ENCODE data around the gene RAD9A. TPM values are rescaled to one million over a fixed set of nuclear protein-coding genes. Genes with fewer than 3 reads are reported as not detected.

The RAD9A gene
- total and polyA plus RNA-seq, 11 donors, result 3.5 to 9.1 (median 6.1) TPM

DNA sequence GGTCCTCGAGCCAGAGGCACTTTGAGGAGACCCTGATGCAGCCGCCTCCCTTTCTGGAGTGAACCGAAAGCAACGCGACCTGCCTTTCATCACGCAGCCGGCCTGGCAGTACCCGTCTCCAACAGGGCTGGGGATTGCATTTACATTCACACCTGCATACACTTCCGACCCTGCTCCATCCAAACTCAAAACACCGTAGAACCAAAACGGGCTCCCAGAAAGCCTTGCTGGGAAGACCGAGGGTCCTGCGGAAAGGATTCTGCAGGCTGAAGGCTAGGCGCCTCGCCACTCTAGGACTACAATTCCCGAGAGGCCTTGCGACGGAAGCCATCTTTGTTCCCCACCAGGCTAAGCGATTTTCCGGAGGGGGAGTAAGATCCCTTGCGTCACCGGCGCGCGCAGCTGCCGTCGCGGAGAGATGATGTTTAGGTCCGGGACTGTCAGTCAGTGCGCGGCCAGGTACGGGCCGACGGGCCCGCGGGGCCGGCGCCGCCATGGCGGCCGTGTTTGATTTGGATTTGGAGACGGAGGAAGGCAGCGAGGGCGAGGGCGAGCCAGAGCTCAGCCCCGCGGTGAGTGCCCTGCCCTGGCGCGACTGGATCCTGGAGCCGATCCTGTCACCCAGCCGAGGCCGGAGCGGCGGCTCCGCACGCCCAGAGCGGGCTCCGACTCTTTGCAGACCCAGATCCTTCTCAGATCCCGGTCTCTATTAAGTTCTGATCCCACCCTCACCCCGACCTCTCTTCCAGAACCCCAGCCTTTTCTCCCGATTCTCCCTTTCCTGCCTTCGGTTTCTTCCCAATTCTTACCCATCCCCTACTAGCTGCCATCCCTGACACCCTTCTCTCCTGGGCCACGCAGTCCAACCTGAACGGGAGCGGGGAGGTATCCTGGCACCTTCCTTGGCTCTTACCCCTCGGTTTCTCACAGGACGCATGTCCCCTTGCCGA, 36.5 kb downstream of the RAD9A start, which contains the start of gene RPS6KB2:
Gene RPS6KB2 (plus strand): TSS at position 443 of the 950 bp plus-strand sequence. CDS start 52 bp downstream, at position 495.
- Histone ChIP-seq H3K4me1 (peaks cover 7 to 23% (median 14%) of the 10 kb centered on the region in 12 donors), H3K9me3 (no peaks in the 10 kb centered on the region), H3K27ac (peak within 1 kb of the TSS; percentile 76 to 96 (median 88)), H3K36me3 (peaks cover 0 to 40% (median 32%) of the 10 kb centered on the region in 9 donors), H3K4me3 (peak within 1 kb of the TSS; percentile 58 to 94 (median 80)), H3K27me3 (no peaks in the 10 kb centered on the region)
- 0 to 1% (median 1%) methylated on average over 64 to 68 of the region's 68 CpGs for WGBS, 4 donors
- ATAC-seq, result peak; percentile 90 to 96 (median 94)
- TF ChIP-seq CTCF (IDR thresholded peaks at IDR 0.05), result peak in 1 of 12 donors; percentile 15
- peak; percentile 54 to 93 for TF ChIP-seq POLR2A (IDR thresholded peaks at IDR 0.05)
- intact Hi-C loops (cut with DNase I), result loop anchor here in 5 of 10 donors (1.0 to 5.0 kb wide), 5 partner anchors 14 to 79 kb away; partner anchors contain the start of genes CDK2AP2 (in 2 of the 5), PITPNM1 (in 2 of the 5), CORO1B (in 1 of the 5) and TMEM134 (in 1 of the 5)
- peak; percentile 98 to 99 (median 99) for DNase-seq

DNA sequence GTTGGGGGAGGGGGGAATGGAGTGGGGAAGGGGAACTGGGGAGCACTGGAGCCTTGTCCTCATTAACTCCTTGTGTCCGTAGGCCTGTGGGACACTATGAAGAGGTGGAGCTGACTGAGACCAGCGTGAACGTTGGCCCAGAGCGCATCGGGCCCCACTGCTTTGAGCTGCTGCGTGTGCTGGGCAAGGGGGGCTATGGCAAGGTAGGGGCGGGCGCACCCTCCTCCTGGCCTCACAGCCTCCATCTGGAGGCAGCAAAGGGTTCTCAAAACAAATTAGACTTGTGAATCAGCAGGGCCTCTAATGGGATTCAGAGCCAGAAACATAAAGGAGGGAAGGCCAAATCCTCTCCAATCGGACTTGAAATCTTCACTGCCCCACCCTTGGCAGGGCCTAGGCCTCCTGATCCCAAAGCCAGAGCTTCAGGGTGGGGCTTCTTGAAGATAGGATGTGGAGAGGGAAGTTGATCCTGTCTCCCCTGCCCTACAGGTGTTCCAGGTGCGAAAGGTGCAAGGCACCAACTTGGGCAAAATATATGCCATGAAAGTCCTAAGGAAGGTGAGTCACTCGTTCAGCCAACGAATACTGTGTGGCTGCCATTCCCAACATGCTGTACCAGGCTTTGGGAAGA, 37.4 kb downstream of the RAD9A start:
- Histone ChIP-seq H3K4me3 (peak overlapping the region; percentile 58 to 94 (median 80)), H3K4me1 (peaks cover 7 to 24% (median 14%) of the 10 kb centered on the region in 12 donors), H3K36me3 (peaks cover 0 to 48% (median 40%) of the 10 kb centered on the region in 9 donors), H3K9me3 (no peaks in the 10 kb centered on the region), H3K27ac (peak overlapping the region in 8 of 12 donors; percentile 85 to 96 (median 90)), H3K27me3 (no peaks in the 10 kb centered on the region)
- TF ChIP-seq CTCF (IDR thresholded peaks at IDR 0.05) (no peak), POLR2A (IDR thresholded peaks at IDR 0.05) (no peak)
- 50 to 59% (median 54%) methylated on average over 12 of the region's 12 CpGs for WGBS, 4 donors
- no peak for DNase-seq
- intact Hi-C loops (cut with DNase I), result loop anchor here in 3 of 10 donors (1.0 to 5.0 kb wide), 3 partner anchors 13 to 78 kb away; partner anchors contain the start of genes CDK2AP2 (in 2 of the 3), PITPNM1 (in 2 of the 3) and TMEM134 (in 1 of the 3)
- ATAC-seq, result no peak

DNA sequence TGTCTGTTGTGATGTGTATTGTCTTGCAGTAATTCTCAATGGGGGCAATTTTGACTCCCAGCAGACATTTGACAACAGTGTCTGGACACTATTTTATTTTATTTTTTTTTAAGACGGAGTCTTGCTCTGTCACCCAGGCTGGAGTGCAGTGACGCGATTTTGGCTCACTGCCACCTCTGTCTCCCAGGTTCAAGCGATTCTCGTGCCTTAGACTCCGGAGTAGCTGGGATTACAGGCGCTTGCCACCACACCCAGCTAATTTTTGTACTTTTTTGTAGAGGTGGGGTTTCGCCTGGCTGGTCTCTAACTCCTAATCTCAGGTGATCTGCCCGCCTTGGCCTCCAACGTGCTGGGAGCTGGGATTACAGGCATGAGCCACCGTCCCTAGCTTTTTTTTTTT, 37.9 kb downstream of the RAD9A start:
- peak overlapping the region in 3 of 12 donors; percentile 70 to 87 (median 76) for H3K4me3 ChIP-seq

More for the DNA sequence above, 37.9 kb downstream of the RAD9A start:
- 65 to 80% (median 71%) methylated on average over 11 of the region's 11 CpGs for WGBS, 4 donors
- no peaks in the 10 kb centered on the region for H3K27me3 ChIP-seq
- H3K4me1 ChIP-seq, result peaks cover 7 to 29% (median 14%) of the 10 kb centered on the region in 12 donors
- ATAC-seq, result no peak
- H3K27ac ChIP-seq, result no peak overlapping the region
- H3K9me3 ChIP-seq, result no peaks in the 10 kb centered on the region
- intact Hi-C loops (cut with DNase I), result loop anchor here in 3 of 10 donors (1.0 to 5.0 kb wide), 3 partner anchors 13 to 78 kb away; partner anchors contain the start of genes CDK2AP2 (in 2 of the 3), PITPNM1 (in 2 of the 3) and TMEM134 (in 1 of the 3)
- no peak for TF ChIP-seq CTCF (IDR thresholded peaks at IDR 0.05)
- TF ChIP-seq POLR2A (IDR thresholded peaks at IDR 0.05), result no peak
- DNase-seq, result no peak
- H3K36me3 ChIP-seq, result peaks cover 0 to 53% (median 46%) of the 10 kb centered on the region in 9 donors

Measured in heart left ventricle (tissue), 16 donors.